ENCODE results near the gene WIPF3.

- TF ChIP-seq POLR2AphosphoS5 (IDR thresholded peaks at IDR 0.05; ENCODE audit: low read depth) (no peak), CTCF (IDR thresholded peaks at IDR 0.05; ENCODE audit: insufficient read depth, low read length) (no peak), REST (IDR thresholded peaks at IDR 0.05; ENCODE audit: insufficient replicate concordance, low read depth) (no peak)
Observed at GRCh38 chr7:29917641-29918040, 111.3 kb downstream of the WIPF3 start.

All from HL-60 (cell line).